H9 (cell line): ENCODE data around the gene PCDHA1. TPM values are rescaled to one million over a fixed set of nuclear protein-coding genes. Genes with fewer than 3 reads are reported as not detected.

Experiments used
- DNase-seq: peaks from one replicate; pipeline ENCODE4 v3.0.0-alpha.2; 2017
- H2AFZ ChIP-seq: one replicate; pipeline ENCODE4 v1.6.1; 2013; ENCODE audit warnings: mild to moderate bottlenecking, low read length, control low read depth, moderate library complexity
- H2AK5ac ChIP-seq: 2 replicates; pipeline ENCODE4 v1.6.1; 2013; ENCODE audit warnings: low read length, control low read depth, mixed read lengths; ENCODE audit not compliant: insufficient read length
- H2BK120ac ChIP-seq: one replicate; pipeline ENCODE4 v1.6.1; 2013; ENCODE audit warnings: low read depth, mild to moderate bottlenecking, low read length, control low read depth, inconsistent platforms; ENCODE audit not compliant: poor library complexity, severe bottlenecking
- H2BK12ac ChIP-seq: 2 replicates; pipeline ENCODE4 v1.6.1; 2013; ENCODE audit warnings: low read length, control low read depth, mixed read lengths, low read depth; ENCODE audit not compliant: insufficient read length
- H2BK15ac ChIP-seq: 2 replicates; pipeline ENCODE4 v1.6.1; 2013; ENCODE audit warnings: low read depth, low read length, control low read depth
- H2BK20ac ChIP-seq: one replicate; pipeline ENCODE4 v1.6.1; 2013; ENCODE audit warnings: low read depth, mild to moderate bottlenecking, low read length, control low read depth, inconsistent platforms; ENCODE audit not compliant: poor library complexity, severe bottlenecking
- H2BK5ac ChIP-seq: 2 replicates; pipeline ENCODE4 v1.6.1; 2013; ENCODE audit warnings: low read length, control low read depth, mixed read lengths; ENCODE audit not compliant: insufficient read length
- H3K14ac ChIP-seq: 2 replicates; pipeline ENCODE4 v1.6.1; 2013; ENCODE audit warnings: low read length, control low read depth; ENCODE audit not compliant: insufficient read depth
- H3K18ac ChIP-seq: 2 replicates; pipeline ENCODE4 v1.6.1; 2013; ENCODE audit warnings: low read depth, mild to moderate bottlenecking, mixed read lengths, low read length, control low read depth; ENCODE audit not compliant: insufficient read length
- H3K23ac ChIP-seq: 2 replicates; pipeline ENCODE4 v1.6.1; 2013; ENCODE audit warnings: low read length, control low read depth, mixed read lengths, low read depth; ENCODE audit not compliant: insufficient read length
- H3K23me2 ChIP-seq: 2 replicates; pipeline ENCODE4 v1.6.1; 2013; ENCODE audit warnings: low read depth, mild to moderate bottlenecking, mixed read lengths, low read length, control low read depth; ENCODE audit not compliant: insufficient read length, poor library complexity, severe bottlenecking
- H3K27ac ChIP-seq: 2 replicates; pipeline ENCODE4 v1.5.1; 2013; ENCODE audit warnings: low read length, control low read depth, mixed read lengths, low read depth; ENCODE audit not compliant: insufficient read length
- H3K27me3 ChIP-seq: 2 replicates; pipeline ENCODE4 v1.6.1; 2013; ENCODE audit warnings: low read length, control low read depth, inconsistent platforms; ENCODE audit not compliant: insufficient read depth
- H3K4ac ChIP-seq: 2 replicates; pipeline ENCODE4 v1.6.1; 2013; ENCODE audit warnings: low read depth, mild to moderate bottlenecking, control low read depth, inconsistent platforms, low read length, moderate library complexity
- H3K4me1 ChIP-seq: 2 replicates; pipeline ENCODE4 v1.6.1; 2013; ENCODE audit warnings: low read length, control low read depth, inconsistent platforms; ENCODE audit not compliant: insufficient read depth
- H3K4me2 ChIP-seq: 2 replicates; pipeline ENCODE4 v1.6.1; 2013; ENCODE audit warnings: low read length, control low read depth, mixed read lengths; ENCODE audit not compliant: insufficient read length, insufficient read depth
- H3K56ac ChIP-seq: 2 replicates; pipeline ENCODE4 v1.6.1; 2013; ENCODE audit warnings: low read depth, mild to moderate bottlenecking, mixed read lengths, low read length, control low read depth; ENCODE audit not compliant: insufficient read length
- H3K79me1 ChIP-seq: 2 replicates; pipeline ENCODE4 v1.6.1; 2013; ENCODE audit warnings: low read depth, mild to moderate bottlenecking, moderate library complexity, low read length, control low read depth, inconsistent platforms; ENCODE audit not compliant: insufficient read depth, poor library complexity, severe bottlenecking
- H3K79me2 ChIP-seq: 2 replicates; pipeline ENCODE4 v1.6.1; 2013; ENCODE audit warnings: low read length, control low read depth, inconsistent platforms; ENCODE audit not compliant: insufficient read depth
- H3K9ac ChIP-seq: 2 replicates; pipeline ENCODE4 v1.6.1; 2013; ENCODE audit warnings: low read length, control low read depth, mixed read lengths; ENCODE audit not compliant: insufficient read length; ENCODE audit errors: extremely low read depth
- H3K9me3 ChIP-seq: one replicate; pipeline ENCODE4 v1.6.1; 2013; ENCODE audit warnings: low read depth, low read length, inconsistent platforms; ENCODE audit not compliant: control insufficient read depth
- H3T11ph ChIP-seq: one replicate; pipeline ENCODE4 v1.6.1; 2013; ENCODE audit warnings: mild to moderate bottlenecking, low read length, control low read depth, inconsistent platforms
- H4K20me1 ChIP-seq: one replicate; pipeline ENCODE4 v1.6.1; 2013; ENCODE audit not compliant: control insufficient read depth, insufficient read length, insufficient read depth
- H4K5ac ChIP-seq: 2 replicates; pipeline ENCODE4 v1.6.1; 2013; ENCODE audit warnings: low read depth, mild to moderate bottlenecking, mixed read lengths, low read length, control low read depth; ENCODE audit not compliant: insufficient read length
- H4K8ac ChIP-seq: replicated peaks from 2 replicates; pipeline ENCODE4 v1.6.1; 2013; ENCODE audit warnings: low read length, control low read depth, mixed read lengths, low read depth; ENCODE audit not compliant: insufficient read length
- H4K91ac ChIP-seq: 2 replicates; pipeline ENCODE4 v1.6.1; 2013; ENCODE audit warnings: low read depth, mild to moderate bottlenecking, moderate library complexity, mixed read lengths, low read length, control low read depth; ENCODE audit not compliant: insufficient read length
- H3K27ac Mint-ChIP-seq, 3 experiments: 2 replicates in 2 of 3; 3 replicates in 1 of 3; pipeline ENCODE4 v1.8.0; 2020 to 2021; ENCODE audit warnings: mixed read lengths in 3 of 3, mild to moderate bottlenecking in 1 of 3, moderate library complexity in 1 of 3
- H3K27me3 Mint-ChIP-seq: 2 replicates; pipeline ENCODE4 v1.8.0; 2021; ENCODE audit warnings: low read depth, mild to moderate bottlenecking, moderate library complexity, mixed read lengths
- H3K36me3 Mint-ChIP-seq, 3 experiments: 2 replicates in 2 of 3; 3 replicates in 1 of 3; pipeline ENCODE4 v1.8.0; 2020 to 2021; ENCODE audit warnings: low read depth in 3 of 3, mixed read lengths in 3 of 3; ENCODE audit not compliant: insufficient read depth in 1 of 3
- H3K4me1 Mint-ChIP-seq, 2 experiments: 2 replicates each; pipeline ENCODE4 v1.8.0; 2020; ENCODE audit warnings: mixed read lengths in 2 of 2
- H3K4me3 Mint-ChIP-seq, 2 experiments: 2 replicates in 1 of 2; 3 replicates in 1 of 2; pipeline ENCODE4 v1.8.0; 2020 to 2021; ENCODE audit warnings: mild to moderate bottlenecking in 2 of 2, mixed read lengths in 2 of 2, moderate library complexity in 1 of 2
- H3K9me3 Mint-ChIP-seq, 2 experiments: 2 replicates in 1 of 2; 3 replicates in 1 of 2; pipeline ENCODE4 v1.8.0; 2020; ENCODE audit warnings: mild to moderate bottlenecking in 2 of 2, mixed read lengths in 2 of 2, moderate library complexity in 1 of 2
- WGBS: extraction: QIAGEN DNeasy Blood & Tissue Kit; methylation state at CpG from one replicate; pipeline ENCODE4 v1.1.7; 2013; ENCODE audit warnings: missing lambda C conversion rate, low lambda C conversion rate, mixed read lengths; ENCODE audit not compliant: insufficient read length; ENCODE audit errors: extremely low coverage; 5-methylcytosine and 5-hydroxymethylcytosine counted together
- total RNA-seq: library from RNA; stranded (reverse); gene quantifications from 2 replicates; pipeline ENCODE4 v1.2.1, GENCODE V29; 2021
- TF ChIP-seq, protein P1 (sequence below): fragments of 200-600 bp; sonication (generic); conservative IDR thresholded peaks from 3 replicates; pipeline ENCODE4 v1.8.0; 2021; ENCODE audit warnings: antibody characterized with exemption, mild to moderate bottlenecking

Gene PCDHA1
- total RNA-seq, 1 experiment from 2014 or later, result 0.61 TPM

DNA sequence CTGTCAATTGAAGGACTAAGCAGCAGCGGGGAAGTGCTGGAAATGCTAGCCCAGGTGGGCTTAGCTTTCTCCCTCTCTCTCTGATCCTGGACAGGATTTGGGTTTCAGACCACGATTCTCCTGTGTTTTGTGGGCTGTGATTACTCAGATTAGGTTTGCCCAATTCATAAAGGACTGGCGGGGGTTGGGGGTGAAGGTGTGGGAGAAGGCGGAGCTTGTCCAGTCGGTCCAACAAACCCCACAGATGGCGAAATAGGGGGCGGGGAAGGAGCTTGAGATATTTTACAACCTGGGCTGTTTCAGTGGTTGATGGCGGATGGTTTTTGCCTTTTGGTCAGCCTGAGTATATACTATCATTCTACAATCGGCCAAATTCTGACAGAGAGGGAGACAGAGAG, 215.5 kb downstream of the PCDHA1 start:
- Histone ChIP-seq H3K9ac (peak overlapping the region; percentile 80), H3K4me2 (peak overlapping the region; percentile 89), H2BK20ac (no peak overlapping the region), H3K56ac (peak overlapping the region; percentile 25), H3K9me3 (no peaks in the 10 kb centered on the region), H3K14ac (peak overlapping the region; percentile 82; the same call in 1 of the 2 replicates), H4K91ac (peak overlapping the region; percentile 47), H2BK15ac (no peak overlapping the region), H2BK120ac (no peak overlapping the region), H4K5ac (peak overlapping the region; percentile 68), H3K79me2 (no peaks in the 10 kb centered on the region), H4K20me1 (no peaks in the 10 kb centered on the region), H3K79me1 (no peaks in the 10 kb centered on the region), H4K8ac (no peak overlapping the region), H3K23ac (no peak overlapping the region), H3K27ac (peak overlapping the region; percentile 97), H2AFZ (peak overlapping the region; percentile 53), H3K27me3 (no peaks in the 10 kb centered on the region), H3K4ac (peak overlapping the region; percentile 47; the same call in 1 of the 2 replicates), H2BK12ac (peak overlapping the region; percentile 77), H2AK5ac (no peak overlapping the region), H3K23me2 (peaks cover 9% of the 10 kb centered on the region), H3T11ph (no peak overlapping the region), H2BK5ac (peak overlapping the region; percentile 43), H3K4me1 (peaks cover 21% of the 10 kb centered on the region), H3K18ac (peak overlapping the region; percentile 90)
- DNase-seq, result peak; percentile 64
- peak overlapping the region; percentile 69 to 85 for H3K4me3 Mint-ChIP-seq
- H3K9me3 Mint-ChIP-seq, result no peaks in the 10 kb centered on the region
- H3K4me1 Mint-ChIP-seq, result peaks cover 65 to 67% of the 10 kb centered on the region in 2 experiments
- H3K27ac Mint-ChIP-seq, result peak overlapping the region; percentile 96 to 99 (median 99)
- H3K27me3 Mint-ChIP-seq, result peaks cover 4% of the 10 kb centered on the region; the same call in 1 of the 2 replicates
- no CpG with 5 or more reads among the region's 9 CpGs for WGBS
- peaks cover 4 to 5% (median 4%) of the 10 kb centered on the region in 3 experiments; a peak in 6 of 7 replicates for H3K36me3 Mint-ChIP-seq
- TF ChIP-seq, protein P1, sequence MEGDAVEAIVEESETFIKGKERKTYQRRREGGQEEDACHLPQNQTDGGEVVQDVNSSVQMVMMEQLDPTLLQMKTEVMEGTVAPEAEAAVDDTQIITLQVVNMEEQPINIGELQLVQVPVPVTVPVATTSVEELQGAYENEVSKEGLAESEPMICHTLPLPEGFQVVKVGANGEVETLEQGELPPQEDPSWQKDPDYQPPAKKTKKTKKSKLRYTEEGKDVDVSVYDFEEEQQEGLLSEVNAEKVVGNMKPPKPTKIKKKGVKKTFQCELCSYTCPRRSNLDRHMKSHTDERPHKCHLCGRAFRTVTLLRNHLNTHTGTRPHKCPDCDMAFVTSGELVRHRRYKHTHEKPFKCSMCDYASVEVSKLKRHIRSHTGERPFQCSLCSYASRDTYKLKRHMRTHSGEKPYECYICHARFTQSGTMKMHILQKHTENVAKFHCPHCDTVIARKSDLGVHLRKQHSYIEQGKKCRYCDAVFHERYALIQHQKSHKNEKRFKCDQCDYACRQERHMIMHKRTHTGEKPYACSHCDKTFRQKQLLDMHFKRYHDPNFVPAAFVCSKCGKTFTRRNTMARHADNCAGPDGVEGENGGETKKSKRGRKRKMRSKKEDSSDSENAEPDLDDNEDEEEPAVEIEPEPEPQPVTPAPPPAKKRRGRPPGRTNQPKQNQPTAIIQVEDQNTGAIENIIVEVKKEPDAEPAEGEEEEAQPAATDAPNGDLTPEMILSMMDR, result no peak
